ENCODE data around the gene MYL5. TPM values are rescaled to one million over a fixed set of nuclear protein-coding genes. Genes with fewer than 3 reads are reported as not detected.

The MYL5 gene
- total and polyA plus RNA-seq, 2 of the 4 experiments (the other 2 are of a cell fraction) = 9.1 to 16.0 TPM

GRCh38 chr4:659851-660250 lies 14.5 kb upstream of the MYL5 start:
- H3K9ac ChIP-seq (ENCODE audit: low read depth, low read length) = no peak overlapping the region
- no peak overlapping the region for H4K91ac ChIP-seq (ENCODE audit: insufficient read depth, low read depth, low read length)
- H3K4me3 ChIP-seq (ENCODE audit: insufficient read depth, low read depth, low read length) = no peak overlapping the region
- intact Hi-C loops (cut with micrococcal nuclease) (no loop called here), in situ Hi-C loops (cut with MboI; ENCODE audit: low sequenced_read_pairs) (no loop called here), dilution Hi-C loops (cut with HindIII; ENCODE audit: low sequenced_read_pairs, unreplicated experiment) (no loop called here)
- peaks cover 4% of the 10 kb centered on the region; the same call in 1 of the 2 replicates for H3K27me3 ChIP-seq (ENCODE audit: control insufficient read depth, insufficient read depth, low read length)
- no peak overlapping the region for H3K56ac ChIP-seq (ENCODE audit: extremely low read depth, insufficient read depth, low read length)
- H4K5ac ChIP-seq (ENCODE audit: low read depth, low read length) = no peak overlapping the region
- no peaks in the 10 kb centered on the region for H3K79me1 ChIP-seq (ENCODE audit: low read depth in 1 of 2, low read length in 2 of 2)
- no peak overlapping the region for H3K4me2 ChIP-seq (ENCODE audit: low read depth, low read length)
- peaks cover 18% of the 10 kb centered on the region for H3K9me3 ChIP-seq (ENCODE audit: control insufficient read depth, insufficient read depth, low read length)
- POLR2A ChIA-PET (ENCODE audit: unreplicated experiment) = no interaction called here
- H2BK5ac ChIP-seq (ENCODE audit: low read depth, low read length, poor library complexity, severe bottlenecking) = no peak overlapping the region
- CTCF ChIA-PET = no interaction called here
- no peak overlapping the region for H3K23ac ChIP-seq (ENCODE audit: low read depth, low read length)
- H3K18ac ChIP-seq (ENCODE audit: low read depth, low read length) = no peak overlapping the region
- H4K20me1 ChIP-seq (ENCODE audit: insufficient read depth, low read length) = no peaks in the 10 kb centered on the region
- BruUV-seq (replicated peaks) = no TSS peak
- H3K27ac ChIP-seq (ENCODE audit: insufficient read depth, low read length) = no peak overlapping the region
- ATAC-seq (ENCODE audit: low read depth) (no peak), DNase-seq (no peak)
- H3K14ac ChIP-seq (replicated peaks; ENCODE audit: low read depth, low read length) = no peak overlapping the region
- no peaks in the 10 kb centered on the region for H3K4me1 ChIP-seq (ENCODE audit: control insufficient read depth, insufficient read depth, low read length)
- 88% methylated on average over 4 of the region's 8 CpGs; no CpG with 5 or more reads in 1 of the 2 experiments for WGBS, 2 experiments (ENCODE audit: extremely low coverage in 2 of 2, insufficient read length in 1 of 2)
- H2AK5ac ChIP-seq (ENCODE audit: low read depth, low read length) = no peak overlapping the region
- no peak for TF ChIP-seq RAD21 (IDR thresholded peaks at IDR 0.05; ENCODE audit: low read length)
- no peak for TF ChIP-seq RCOR1 (IDR thresholded peaks at IDR 0.05; ENCODE audit: insufficient replicate concordance, low read length)
- TF ChIP-seq RFX5 (IDR thresholded peaks at IDR 0.05; ENCODE audit: low read depth, low read length) = no peak
- no peak for TF ChIP-seq MAFK (IDR thresholded peaks at IDR 0.05; ENCODE audit: low read depth, low read length)
- TF ChIP-seq FOS (IDR thresholded peaks at IDR 0.05; ENCODE audit: low read depth, low read length) = no peak
- TF ChIP-seq CTCF (conservative IDR thresholded peaks at IDR 0.05; ENCODE audit: low read depth, low read length) = no peak
- TF ChIP-seq ELK1 (IDR thresholded peaks at IDR 0.05; ENCODE audit: borderline replicate concordance, low read depth, low read length) = no peak
- no peak for TF ChIP-seq POLR2A (IDR thresholded peaks at IDR 0.05; ENCODE audit: low read depth, low read length)
- no peak for TF ChIP-seq SMC3 (IDR thresholded peaks at IDR 0.05; ENCODE audit: low read depth, low read length)
- TF ChIP-seq MAZ (IDR thresholded peaks at IDR 0.05; ENCODE audit: borderline replicate concordance, low read depth, low read length) = no peak
- TF ChIP-seq BHLHE40 (IDR thresholded peaks at IDR 0.05; ENCODE audit: low read depth, low read length) = no peak
- no peak for TF ChIP-seq MXI1 (IDR thresholded peaks at IDR 0.05; ENCODE audit: borderline replicate concordance, low read depth, low read length)
- no peak for TF ChIP-seq NFE2L2 (IDR thresholded peaks at IDR 0.05; ENCODE audit: low read depth, low read length)
- TF ChIP-seq CEBPB (IDR thresholded peaks at IDR 0.05; ENCODE audit: low read depth, low read length) = no peak
- no peak for TF ChIP-seq CHD1 (IDR thresholded peaks at IDR 0.05; ENCODE audit: low read depth, low read length)
- TF ChIP-seq USF2 (IDR thresholded peaks at IDR 0.05; ENCODE audit: low read depth, low read length) = no peak
- no peak overlapping the region for H2BK15ac ChIP-seq (ENCODE audit: low read depth, low read length)
- H2AK9ac ChIP-seq (replicated peaks; ENCODE audit: low read depth, low read length, poor library complexity) = no peak overlapping the region
- no peaks in the 10 kb centered on the region for H3K9me1 ChIP-seq (ENCODE audit: insufficient read depth, low read length)
- no peaks in the 10 kb centered on the region for H3K36me3 ChIP-seq (ENCODE audit: control insufficient read depth, insufficient read depth, low read length)
- H2BK120ac ChIP-seq (ENCODE audit: low read depth, low read length) = no peak overlapping the region
- H3K4ac ChIP-seq (ENCODE audit: low read depth, low read length) = no peak overlapping the region
- no peak overlapping the region for H2AFZ ChIP-seq (replicated peaks; ENCODE audit: low read length, poor library complexity)
- H2BK20ac ChIP-seq (ENCODE audit: low read depth, low read length) = no peak overlapping the region
- H4K8ac ChIP-seq (ENCODE audit: low read depth in 2 of 2, low read length in 2 of 2) = no peak overlapping the region

Data from IMR-90 (cell line).